Osteocyte (in vitro differentiated cells): ENCODE data around the gene MCTP1. TPM values are rescaled to one million over a fixed set of nuclear protein-coding genes. Genes with fewer than 3 reads are reported as not detected.
"Not testable (repeated sequence)": the region's sequence is repeated elsewhere in the genome, so short reads cannot be mapped to it uniquely, and the experiment has no call there.

ENCODE experiments used
- DNase-seq: peaks from one replicate; pipeline ENCODE4 v3.0.0; 2021; ENCODE audit warnings: mixed read lengths; ENCODE audit not compliant: unreplicated experiment; ENCODE audit errors: extremely low spot score
- H3K27ac Mint-ChIP-seq: one replicate; pipeline ENCODE4 v1.8.0; 2021; ENCODE audit warnings: mild to moderate bottlenecking, mixed read lengths; ENCODE audit not compliant: unreplicated experiment
- H3K27me3 Mint-ChIP-seq: one replicate; pipeline ENCODE4 v1.8.0; 2021; ENCODE audit warnings: mixed read lengths; ENCODE audit not compliant: unreplicated experiment
- H3K36me3 Mint-ChIP-seq: one replicate; pipeline ENCODE4 v1.8.0; 2021; ENCODE audit warnings: mixed read lengths; ENCODE audit not compliant: unreplicated experiment
- H3K4me1 Mint-ChIP-seq: one replicate; pipeline ENCODE4 v1.8.0; 2021; ENCODE audit warnings: mixed read lengths; ENCODE audit not compliant: unreplicated experiment
- H3K4me3 Mint-ChIP-seq: one replicate; pipeline ENCODE4 v1.8.0; 2021; ENCODE audit warnings: mild to moderate bottlenecking, moderate library complexity, mixed read lengths; ENCODE audit not compliant: unreplicated experiment
- H3K9me3 Mint-ChIP-seq: one replicate; pipeline ENCODE4 v1.8.0; 2021; ENCODE audit warnings: mixed read lengths; ENCODE audit not compliant: unreplicated experiment
- total RNA-seq: library from RNA; stranded (reverse); gene quantifications from 2 replicates; pipeline ENCODE4 v1.2.1, GENCODE V29; 2021
- TF ChIP-seq, protein P1 (sequence below): fragments of 200-600 bp; sonication (generic); IDR thresholded peaks from 2 replicates; pipeline ENCODE4 v1.5.0; 2021; ENCODE audit warnings: antibody characterized with exemption, mild to moderate bottlenecking, moderate library complexity

Gene MCTP1
- total RNA-seq, 1 donor from 2014 or later: 0.67 TPM

DNA sequence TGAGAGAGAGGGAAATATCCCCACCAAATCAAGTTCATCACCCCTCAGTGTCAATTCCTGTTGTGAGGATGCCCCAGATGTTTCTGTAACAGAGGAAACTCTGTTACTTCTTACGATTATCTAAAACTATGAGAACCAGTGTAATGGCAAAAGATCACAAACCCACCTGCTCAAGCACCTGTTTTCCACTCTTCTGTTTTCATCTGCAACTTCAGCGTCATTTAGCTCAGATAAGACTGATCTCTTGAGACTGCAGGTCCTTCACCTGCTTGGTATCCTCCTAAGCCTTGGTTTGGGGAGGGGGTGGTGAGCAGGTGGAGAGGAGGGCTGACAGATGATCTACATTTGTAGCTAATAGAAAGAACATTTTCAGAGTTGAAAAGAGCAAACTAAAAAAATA is 437.2 kb downstream of the MCTP1 start:
- Mint-ChIP-seq H3K9me3 (no peaks in the 10 kb centered on the region), H3K4me3 (no peak overlapping the region), H3K4me1 (no peaks in the 10 kb centered on the region), H3K36me3 (no peaks in the 10 kb centered on the region), H3K27me3 (peaks cover 23% of the 10 kb centered on the region), H3K27ac (no peak overlapping the region)
- TF ChIP-seq, protein P1, sequence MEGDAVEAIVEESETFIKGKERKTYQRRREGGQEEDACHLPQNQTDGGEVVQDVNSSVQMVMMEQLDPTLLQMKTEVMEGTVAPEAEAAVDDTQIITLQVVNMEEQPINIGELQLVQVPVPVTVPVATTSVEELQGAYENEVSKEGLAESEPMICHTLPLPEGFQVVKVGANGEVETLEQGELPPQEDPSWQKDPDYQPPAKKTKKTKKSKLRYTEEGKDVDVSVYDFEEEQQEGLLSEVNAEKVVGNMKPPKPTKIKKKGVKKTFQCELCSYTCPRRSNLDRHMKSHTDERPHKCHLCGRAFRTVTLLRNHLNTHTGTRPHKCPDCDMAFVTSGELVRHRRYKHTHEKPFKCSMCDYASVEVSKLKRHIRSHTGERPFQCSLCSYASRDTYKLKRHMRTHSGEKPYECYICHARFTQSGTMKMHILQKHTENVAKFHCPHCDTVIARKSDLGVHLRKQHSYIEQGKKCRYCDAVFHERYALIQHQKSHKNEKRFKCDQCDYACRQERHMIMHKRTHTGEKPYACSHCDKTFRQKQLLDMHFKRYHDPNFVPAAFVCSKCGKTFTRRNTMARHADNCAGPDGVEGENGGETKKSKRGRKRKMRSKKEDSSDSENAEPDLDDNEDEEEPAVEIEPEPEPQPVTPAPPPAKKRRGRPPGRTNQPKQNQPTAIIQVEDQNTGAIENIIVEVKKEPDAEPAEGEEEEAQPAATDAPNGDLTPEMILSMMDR: no peak
- no peak for DNase-seq

DNA sequence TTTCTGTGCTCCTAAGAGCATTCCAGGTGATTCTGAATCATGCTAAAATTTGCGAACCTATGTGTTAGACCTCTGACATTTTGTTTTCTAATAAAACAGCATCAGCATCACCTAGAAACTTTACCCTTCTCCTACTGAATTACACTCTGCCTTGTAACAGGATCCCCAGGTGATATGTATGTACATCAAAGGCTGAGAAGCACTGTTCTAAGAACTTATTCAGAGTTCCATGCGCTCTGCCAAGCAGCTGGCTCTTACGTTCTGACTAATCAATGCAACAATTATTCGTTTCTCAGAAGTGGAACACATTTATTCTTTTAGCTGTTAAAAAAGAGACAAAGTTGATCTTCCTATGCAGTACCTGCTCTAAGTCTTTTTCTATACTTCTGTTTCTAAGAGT is 437.9 kb downstream of the MCTP1 start:
- H3K9me3 Mint-ChIP-seq: no peaks in the 10 kb centered on the region
- H3K27me3 Mint-ChIP-seq: peaks cover 23% of the 10 kb centered on the region
- H3K27ac Mint-ChIP-seq: no peak overlapping the region
- no peaks in the 10 kb centered on the region for H3K4me1 Mint-ChIP-seq
- TF ChIP-seq, protein P1: no peak
- H3K4me3 Mint-ChIP-seq: no peak overlapping the region
- H3K36me3 Mint-ChIP-seq: no peaks in the 10 kb centered on the region
- DNase-seq: no peak

DNA sequence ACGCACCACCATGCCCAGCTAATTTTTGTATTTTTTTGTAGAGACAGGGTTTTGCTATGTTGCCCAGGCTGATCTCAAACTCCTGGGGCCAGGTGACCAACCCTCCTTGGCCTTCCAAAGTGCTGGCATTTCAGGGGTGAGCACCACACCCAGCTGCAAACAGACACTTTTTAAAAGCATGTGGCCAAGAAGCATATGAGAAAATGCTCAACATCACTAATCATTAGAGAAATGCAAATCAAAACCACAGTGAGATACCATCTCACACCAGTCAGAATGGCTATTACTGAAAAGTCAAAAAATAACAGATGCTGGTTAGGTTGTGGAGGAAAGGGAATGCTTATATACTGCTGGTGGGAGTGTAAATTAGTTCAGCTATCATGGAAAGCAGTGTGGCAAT is 439.2 kb downstream of the MCTP1 start:
- H3K27me3 Mint-ChIP-seq: peaks cover 23% of the 10 kb centered on the region
- H3K27ac Mint-ChIP-seq, H3K36me3 Mint-ChIP-seq, H3K4me3 Mint-ChIP-seq, H3K4me1 Mint-ChIP-seq, DNase-seq, H3K9me3 Mint-ChIP-seq: not testable (repeated sequence)

DNA sequence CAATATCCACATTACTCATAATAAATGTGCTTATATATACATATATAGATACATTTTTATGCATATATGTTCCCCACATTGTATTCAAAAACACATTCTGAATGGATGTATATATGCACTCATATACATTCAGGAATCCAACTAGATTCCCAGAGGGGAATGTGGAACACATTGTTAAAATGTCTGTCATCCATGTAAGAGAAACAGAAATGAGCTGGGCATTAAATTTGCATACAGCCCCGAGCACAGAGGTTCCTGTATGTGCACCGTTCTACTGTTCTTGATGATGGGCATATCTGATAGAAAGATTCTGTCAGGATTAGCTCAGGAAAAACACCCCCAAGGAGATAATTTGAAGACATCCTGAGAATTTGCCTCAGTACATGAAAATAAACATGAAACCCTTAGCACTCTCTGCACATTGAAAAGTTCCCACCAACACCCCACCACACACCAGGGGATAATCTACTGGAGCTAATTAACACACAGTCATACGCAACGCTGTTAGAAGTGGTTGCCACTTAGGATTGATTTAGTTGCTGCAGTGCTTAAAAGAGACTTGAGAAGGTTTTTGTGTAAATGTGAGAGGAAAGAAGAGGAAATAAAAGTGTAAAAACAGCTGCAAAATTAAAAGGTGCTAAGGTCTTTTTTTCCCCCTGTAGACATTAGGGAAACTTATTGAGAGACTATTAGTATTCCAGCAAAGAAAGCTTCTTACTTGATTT is 443.1 kb downstream of the MCTP1 start:
- H3K9me3 Mint-ChIP-seq: no peaks in the 10 kb centered on the region
- DNase-seq: no peak
- H3K27me3 Mint-ChIP-seq: peaks cover 5% of the 10 kb centered on the region
- no peak overlapping the region for H3K4me3 Mint-ChIP-seq
- H3K4me1 Mint-ChIP-seq: no peaks in the 10 kb centered on the region
- TF ChIP-seq, protein P1: no peak
- no peaks in the 10 kb centered on the region for H3K36me3 Mint-ChIP-seq
- H3K27ac Mint-ChIP-seq: no peak overlapping the region

DNA sequence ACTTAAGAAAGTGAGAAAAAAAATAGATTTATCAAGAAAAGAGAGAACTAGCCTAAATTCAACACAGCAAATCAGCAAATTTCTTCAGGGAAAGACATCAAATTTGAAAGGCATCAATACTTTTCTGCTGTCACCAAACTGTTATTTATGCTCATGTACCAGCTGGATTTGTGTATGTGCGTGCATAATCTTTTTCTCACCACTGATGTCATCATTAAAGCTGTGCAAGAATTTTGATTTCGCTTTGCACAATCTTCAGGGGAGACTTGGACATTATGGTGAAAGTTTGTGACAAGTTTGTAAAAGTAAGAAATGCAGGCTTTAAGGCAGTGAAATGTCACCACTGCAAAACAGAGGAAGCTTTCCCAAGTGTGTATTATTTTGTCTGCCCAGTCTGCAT is 451.0 kb downstream of the MCTP1 start:
- Mint-ChIP-seq H3K27me3 (peaks cover 11% of the 10 kb centered on the region), H3K9me3 (no peaks in the 10 kb centered on the region), H3K4me1 (no peaks in the 10 kb centered on the region), H3K36me3 (no peaks in the 10 kb centered on the region), H3K4me3 (no peak overlapping the region), H3K27ac (no peak overlapping the region)
- no peak for DNase-seq
- TF ChIP-seq, protein P1: no peak
